Ascending aorta (tissue), 2 donors: ENCODE measurements around the gene IL31. TPM values are rescaled to one million over a fixed set of nuclear protein-coding genes. Genes with fewer than 3 reads are reported as not detected.

Source experiments
- DNase-seq, 2 donors: peaks; one replicate each; pipeline ENCODE4 v3.0.0-alpha.2; 2019; ENCODE audit warnings: low spot score in 2 of 2
- H3K27ac ChIP-seq, 2 donors: fragments of 200-600 bp; sonication (generic); one replicate each; pipeline ENCODE4 v1.5.1; 2016 to 2017; ENCODE audit warnings: mild to moderate bottlenecking in 1 of 2
- H3K27me3 ChIP-seq: fragments of 200-600 bp; sonication (generic); one replicate; pipeline ENCODE4 v1.5.1; 2017
- H3K36me3 ChIP-seq, 2 donors: fragments of 200-600 bp; sonication (generic); one replicate each; pipeline ENCODE4 v1.5.1; 2016
- H3K4me1 ChIP-seq, 2 donors: fragments of 200-600 bp; sonication (generic); one replicate each; pipeline ENCODE4 v1.5.1; 2016 to 2017; ENCODE audit warnings: mild to moderate bottlenecking in 1 of 2
- H3K4me3 ChIP-seq, 2 donors: fragments of 200-600 bp; sonication (generic); one replicate each; pipeline ENCODE4 v1.5.1; 2016 to 2017; ENCODE audit warnings: mild to moderate bottlenecking in 1 of 2
- H3K9me3 ChIP-seq, 2 donors: fragments of 200-600 bp; sonication (generic); one replicate each; pipeline ENCODE4 v1.5.1; 2016
- intact Hi-C: fragments of 100-400 bp; cut with DNase I; formaldehyde crosslinking; loops from one replicate; pipeline ENCODE4 v1.15.1; 2023
- total RNA-seq: library from RNA; depleted of rRNA; stranded (reverse); fragments of >200 nt; gene quantifications from one replicate; pipeline ENCODE4 v1.1.0, GENCODE V29; 2016
- TF ChIP-seq, protein P1 (sequence below), 3 experiments: fragments of 200-600 bp in 2 of 3; fragments of 450-650 bp in 1 of 3; sonication (generic) in 2 of 3; IDR thresholded peaks; one replicate each; pipeline ENCODE4 v1.5.1; 2016 to 2019; ENCODE audit warnings: antibody characterized with exemption in 3 of 3, mild to moderate bottlenecking in 1 of 3, moderate library complexity in 1 of 3

The IL31 gene
- total RNA-seq, 1 donor from 2014 or later, result not detected

- Histone ChIP-seq H3K36me3 (no peaks in the 10 kb centered on the region), H3K27ac (no peak overlapping the region), H3K9me3 (no peaks in the 10 kb centered on the region), H3K27me3 (no peaks in the 10 kb centered on the region), H3K4me3 (no peak overlapping the region), H3K4me1 (no peaks in the 10 kb centered on the region)
- TF ChIP-seq, protein P1, sequence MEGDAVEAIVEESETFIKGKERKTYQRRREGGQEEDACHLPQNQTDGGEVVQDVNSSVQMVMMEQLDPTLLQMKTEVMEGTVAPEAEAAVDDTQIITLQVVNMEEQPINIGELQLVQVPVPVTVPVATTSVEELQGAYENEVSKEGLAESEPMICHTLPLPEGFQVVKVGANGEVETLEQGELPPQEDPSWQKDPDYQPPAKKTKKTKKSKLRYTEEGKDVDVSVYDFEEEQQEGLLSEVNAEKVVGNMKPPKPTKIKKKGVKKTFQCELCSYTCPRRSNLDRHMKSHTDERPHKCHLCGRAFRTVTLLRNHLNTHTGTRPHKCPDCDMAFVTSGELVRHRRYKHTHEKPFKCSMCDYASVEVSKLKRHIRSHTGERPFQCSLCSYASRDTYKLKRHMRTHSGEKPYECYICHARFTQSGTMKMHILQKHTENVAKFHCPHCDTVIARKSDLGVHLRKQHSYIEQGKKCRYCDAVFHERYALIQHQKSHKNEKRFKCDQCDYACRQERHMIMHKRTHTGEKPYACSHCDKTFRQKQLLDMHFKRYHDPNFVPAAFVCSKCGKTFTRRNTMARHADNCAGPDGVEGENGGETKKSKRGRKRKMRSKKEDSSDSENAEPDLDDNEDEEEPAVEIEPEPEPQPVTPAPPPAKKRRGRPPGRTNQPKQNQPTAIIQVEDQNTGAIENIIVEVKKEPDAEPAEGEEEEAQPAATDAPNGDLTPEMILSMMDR (IDR thresholded peaks at IDR 0.05), result no peak
- DNase-seq, result no peak
- intact Hi-C loops, result no loop called here
These were observed 23.8 kb downstream of the IL31 start for GRCh38 chr12:122150127-122150681.

DNA sequence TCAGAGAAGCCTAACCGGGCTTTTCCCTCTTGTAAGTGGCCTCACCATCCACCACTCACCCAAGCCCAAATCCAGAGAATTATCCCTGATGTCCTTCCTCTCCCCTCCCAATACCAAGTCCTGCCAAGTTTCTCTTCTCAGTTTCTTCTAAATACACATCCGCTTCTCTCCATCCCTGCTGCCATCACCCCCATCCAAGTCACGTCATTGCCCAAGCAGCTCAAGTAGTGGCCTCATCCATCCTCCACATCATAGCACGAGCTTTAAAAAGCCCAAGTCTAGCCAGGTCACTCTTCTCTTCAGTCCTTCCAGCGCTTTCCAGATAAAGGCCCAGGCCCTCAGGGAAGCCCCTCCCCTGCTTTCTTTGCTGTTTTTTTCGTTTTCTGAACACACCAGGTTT lies 25.4 kb downstream of the IL31 start:
- TF ChIP-seq, protein P1 (IDR thresholded peaks at IDR 0.05), result no peak
- intact Hi-C loops, result no loop called here
- no peak for DNase-seq
- peaks cover 0 to 8% of the 10 kb centered on the region in 2 donors for H3K36me3 ChIP-seq
- no peak overlapping the region for H3K27ac ChIP-seq
- H3K27me3 ChIP-seq, result no peaks in the 10 kb centered on the region
- H3K4me3 ChIP-seq, result no peak overlapping the region
- no peaks in the 10 kb centered on the region for H3K9me3 ChIP-seq
- H3K4me1 ChIP-seq, result no peaks in the 10 kb centered on the region

DNA sequence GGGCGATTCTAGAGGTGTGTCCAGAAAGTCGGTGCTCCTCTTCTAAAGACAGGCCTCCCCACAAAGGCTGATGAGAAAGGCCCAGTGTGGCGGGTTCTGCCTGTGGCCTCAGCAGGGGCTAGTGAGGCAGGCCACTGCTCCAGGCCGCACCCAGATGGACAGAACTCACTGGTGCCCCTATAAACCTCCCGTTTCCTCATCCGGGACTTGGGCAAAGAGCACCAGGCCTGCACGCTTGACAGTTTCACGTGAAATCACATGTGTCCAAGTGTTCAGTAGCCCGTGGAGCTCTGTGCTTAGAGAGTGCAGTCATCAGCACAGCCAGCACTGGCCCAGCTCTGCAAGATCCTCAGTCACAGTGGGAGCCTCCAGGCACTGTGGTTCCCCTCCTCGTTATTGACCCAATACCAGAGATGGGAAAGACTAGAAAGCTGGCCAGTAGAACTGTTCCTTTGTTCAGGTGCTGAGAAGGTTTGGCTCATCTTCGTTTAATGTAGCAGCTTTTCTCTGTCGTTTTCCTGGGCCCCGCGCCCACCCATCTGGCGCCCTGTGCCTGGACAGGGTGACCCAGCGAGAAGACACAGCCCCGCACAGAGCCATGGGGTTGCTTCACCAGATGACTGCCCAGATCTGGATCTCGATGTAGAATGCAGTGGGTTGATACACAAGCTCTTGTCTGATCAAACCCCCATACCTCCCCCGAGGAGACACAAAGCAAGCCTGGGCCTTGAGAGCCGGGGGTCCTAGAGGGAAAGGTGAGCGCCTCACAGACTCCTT lies 26.3 kb downstream of the IL31 start:
- TF ChIP-seq, protein P1 (IDR thresholded peaks at IDR 0.05), result no peak
- Histone ChIP-seq H3K4me3 (no peak overlapping the region), H3K27me3 (no peaks in the 10 kb centered on the region), H3K9me3 (no peaks in the 10 kb centered on the region), H3K27ac (no peak overlapping the region), H3K36me3 (peaks cover 8 to 17% of the 10 kb centered on the region in 2 donors), H3K4me1 (no peaks in the 10 kb centered on the region)
- no peak for DNase-seq
- intact Hi-C loops, result no loop called here

GRCh38 chr12:122145505-122146330 lies 28.3 kb downstream of the IL31 start:
- H3K27ac ChIP-seq, result no peak overlapping the region
- TF ChIP-seq, protein P1 (IDR thresholded peaks at IDR 0.05), result no peak
- no peak for DNase-seq
- H3K36me3 ChIP-seq, result peaks cover 27 to 37% of the 10 kb centered on the region in 2 donors
- no peak overlapping the region for H3K4me3 ChIP-seq
- H3K4me1 ChIP-seq, result no peaks in the 10 kb centered on the region
- intact Hi-C loops, result no loop called here
- no peaks in the 10 kb centered on the region for H3K9me3 ChIP-seq
- no peaks in the 10 kb centered on the region for H3K27me3 ChIP-seq

DNA sequence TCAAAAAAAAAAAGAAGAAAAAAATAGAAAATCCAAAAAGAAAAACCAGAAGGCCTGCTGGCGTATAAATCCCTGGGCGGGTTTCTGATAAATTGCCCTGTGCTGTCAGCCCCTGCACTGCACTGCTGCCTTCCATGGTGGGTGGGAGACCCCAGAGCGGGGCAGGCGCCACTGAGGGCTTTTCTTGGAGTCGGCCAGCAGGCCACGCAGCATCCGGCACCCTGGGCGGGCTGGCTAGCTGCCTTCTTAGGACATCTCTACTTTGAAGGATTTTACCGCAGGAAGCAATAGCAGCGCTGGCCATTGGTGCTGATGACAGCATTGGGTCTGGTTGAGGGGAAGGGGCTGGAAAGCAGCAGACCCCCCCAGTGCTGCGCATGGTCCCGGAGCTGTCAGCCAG lies 29.1 kb downstream of the IL31 start:
- no peak for DNase-seq
- TF ChIP-seq, protein P1 (IDR thresholded peaks at IDR 0.05), result no peak
- H3K36me3 ChIP-seq, result peaks cover 33 to 45% of the 10 kb centered on the region in 2 donors
- H3K4me3 ChIP-seq, result no peak overlapping the region
- no peak overlapping the region for H3K27ac ChIP-seq
- H3K4me1 ChIP-seq, result no peaks in the 10 kb centered on the region
- H3K9me3 ChIP-seq, result no peaks in the 10 kb centered on the region
- intact Hi-C loops, result no loop called here
- no peaks in the 10 kb centered on the region for H3K27me3 ChIP-seq
